ENCODE measurements around the gene KLHL35.

Gene KLHL35

GRCh38 chr11:75462117-75462653 is 29.2 kb upstream of the KLHL35 start:
- Histone ChIP-seq H3K27me3 (ENCODE audit: insufficient read depth, low read length) (no peaks in the 10 kb centered on the region), H3K9me3 (ENCODE audit: low read length) (no peaks in the 10 kb centered on the region), H3K36me3 (ENCODE audit: insufficient read depth, low read length) (no peaks in the 10 kb centered on the region), H2AFZ (ENCODE audit: low read depth, low read length) (no peak overlapping the region), H3K4me1 (ENCODE audit: insufficient read depth, low read length) (no peaks in the 10 kb centered on the region), H3K4me3 (ENCODE audit: low read length) (no peak overlapping the region)

DNA sequence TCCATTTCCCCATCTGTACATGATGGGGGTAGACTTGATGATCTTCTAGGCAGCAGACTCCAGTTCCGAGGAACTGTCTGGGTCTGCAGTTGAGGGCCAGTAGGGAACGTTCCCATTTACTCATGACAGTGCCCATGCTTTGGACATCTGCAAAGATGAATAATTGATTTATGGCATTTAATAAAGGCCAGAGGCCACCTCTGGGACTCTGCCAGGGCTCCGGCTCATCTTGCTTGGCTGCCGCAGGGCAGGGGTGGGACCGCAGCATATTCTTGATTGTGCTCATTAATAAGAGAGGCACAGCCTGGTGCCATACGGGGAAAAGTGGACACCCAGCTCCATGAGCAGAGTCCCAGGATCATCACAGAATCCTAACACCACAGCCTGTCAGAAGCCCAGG is 28.1 kb upstream of the KLHL35 start:
- H3K4me1 ChIP-seq (ENCODE audit: insufficient read depth, low read length) = no peaks in the 10 kb centered on the region
- H2AFZ ChIP-seq (ENCODE audit: low read depth, low read length) = no peak overlapping the region
- H3K27me3 ChIP-seq (ENCODE audit: insufficient read depth, low read length) = no peaks in the 10 kb centered on the region
- H3K4me3 ChIP-seq (ENCODE audit: low read length) = no peak overlapping the region
- no peaks in the 10 kb centered on the region for H3K36me3 ChIP-seq (ENCODE audit: insufficient read depth, low read length)
- H3K9me3 ChIP-seq (ENCODE audit: low read length) = no peaks in the 10 kb centered on the region

DNA sequence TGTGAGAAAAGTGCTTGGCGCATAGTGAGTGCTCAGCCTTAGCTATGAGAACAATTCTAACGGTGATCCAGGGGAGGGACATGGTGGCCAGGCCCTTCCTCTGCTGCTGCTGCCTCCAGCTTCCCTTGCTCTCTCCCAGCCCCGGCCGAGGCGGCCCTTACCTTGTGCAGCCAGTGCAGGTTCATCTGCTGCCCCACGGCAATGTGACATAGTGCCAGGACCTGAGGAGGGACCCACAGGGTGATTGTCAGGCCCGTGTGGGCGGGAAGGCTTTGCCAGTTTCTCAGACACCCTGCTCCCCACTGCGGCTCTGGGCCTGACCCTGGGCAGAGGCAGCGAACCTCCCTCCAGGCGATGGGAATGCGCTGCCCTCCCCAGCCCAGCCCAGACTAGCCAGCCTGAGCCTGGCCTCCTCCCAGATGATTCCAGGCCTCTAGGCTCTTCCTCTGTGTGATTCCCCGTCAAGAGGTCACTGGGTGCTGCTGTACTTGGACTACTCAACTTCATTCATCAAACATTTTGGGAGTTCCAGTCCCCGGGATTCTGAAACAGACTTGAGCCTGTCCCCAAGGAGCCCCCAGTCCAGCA is 23.7 kb upstream of the KLHL35 start:
- Histone ChIP-seq H3K4me1 (ENCODE audit: insufficient read depth, low read length) (peaks cover 2% of the 10 kb centered on the region), H3K4me3 (ENCODE audit: low read length) (no peak overlapping the region), H3K36me3 (ENCODE audit: insufficient read depth, low read length) (no peaks in the 10 kb centered on the region), H3K27me3 (ENCODE audit: insufficient read depth, low read length) (no peaks in the 10 kb centered on the region), H3K9me3 (ENCODE audit: low read length) (no peaks in the 10 kb centered on the region), H2AFZ (ENCODE audit: low read depth, low read length) (no peak overlapping the region)

GRCh38 chr11:75454987-75455386 is 22.0 kb upstream of the KLHL35 start:
- Histone ChIP-seq H3K4me1 (ENCODE audit: insufficient read depth, low read length) (peaks cover 2% of the 10 kb centered on the region), H3K27me3 (ENCODE audit: insufficient read depth, low read length) (peaks cover 5% of the 10 kb centered on the region), H2AFZ (ENCODE audit: low read depth, low read length) (no peak overlapping the region), H3K36me3 (ENCODE audit: insufficient read depth, low read length) (no peaks in the 10 kb centered on the region), H3K4me3 (ENCODE audit: low read length) (no peak overlapping the region), H3K9me3 (ENCODE audit: low read length) (no peaks in the 10 kb centered on the region)

DNA sequence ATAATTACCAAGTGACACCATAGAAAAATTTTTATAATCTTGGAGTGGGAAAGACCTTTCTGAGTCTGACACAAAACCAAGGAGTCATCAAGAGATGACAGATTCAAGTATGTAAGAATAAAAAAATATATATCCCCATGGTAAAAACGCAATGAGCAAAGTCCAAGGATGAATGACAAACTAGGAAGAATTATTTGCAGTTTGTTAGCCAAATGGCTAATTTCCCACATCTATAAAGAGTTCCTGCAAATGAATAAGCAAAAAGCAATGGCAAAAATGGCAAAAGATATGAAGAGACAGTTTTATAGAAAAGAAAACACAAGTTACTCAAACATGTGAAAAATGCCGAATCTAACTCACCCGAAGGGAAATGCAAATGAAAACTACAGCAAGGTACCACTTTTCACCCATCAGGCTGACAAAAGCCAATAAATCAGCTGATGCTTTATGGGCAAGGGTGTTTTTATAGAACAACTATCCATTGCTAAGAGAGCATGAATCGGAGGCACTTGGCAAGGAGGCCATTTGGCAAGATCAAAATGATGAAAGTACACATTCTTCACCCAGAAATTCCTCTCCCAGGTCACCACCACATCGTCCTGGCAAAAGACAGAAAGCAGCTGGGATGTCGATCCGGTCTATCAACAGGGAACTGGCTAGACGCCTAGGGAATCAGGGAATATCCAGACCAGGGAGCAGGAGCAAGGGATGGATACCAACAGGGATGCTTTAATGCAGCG is 21.1 kb upstream of the KLHL35 start:
- Histone ChIP-seq H3K4me1 (ENCODE audit: insufficient read depth, low read length) (peaks cover 2% of the 10 kb centered on the region), H3K36me3 (ENCODE audit: insufficient read depth, low read length) (no peaks in the 10 kb centered on the region), H3K4me3 (ENCODE audit: low read length) (no peak overlapping the region), H3K27me3 (ENCODE audit: insufficient read depth, low read length) (peaks cover 13% of the 10 kb centered on the region), H2AFZ (ENCODE audit: low read depth, low read length) (no peak overlapping the region), H3K9me3 (ENCODE audit: low read length) (no peaks in the 10 kb centered on the region)

DNA sequence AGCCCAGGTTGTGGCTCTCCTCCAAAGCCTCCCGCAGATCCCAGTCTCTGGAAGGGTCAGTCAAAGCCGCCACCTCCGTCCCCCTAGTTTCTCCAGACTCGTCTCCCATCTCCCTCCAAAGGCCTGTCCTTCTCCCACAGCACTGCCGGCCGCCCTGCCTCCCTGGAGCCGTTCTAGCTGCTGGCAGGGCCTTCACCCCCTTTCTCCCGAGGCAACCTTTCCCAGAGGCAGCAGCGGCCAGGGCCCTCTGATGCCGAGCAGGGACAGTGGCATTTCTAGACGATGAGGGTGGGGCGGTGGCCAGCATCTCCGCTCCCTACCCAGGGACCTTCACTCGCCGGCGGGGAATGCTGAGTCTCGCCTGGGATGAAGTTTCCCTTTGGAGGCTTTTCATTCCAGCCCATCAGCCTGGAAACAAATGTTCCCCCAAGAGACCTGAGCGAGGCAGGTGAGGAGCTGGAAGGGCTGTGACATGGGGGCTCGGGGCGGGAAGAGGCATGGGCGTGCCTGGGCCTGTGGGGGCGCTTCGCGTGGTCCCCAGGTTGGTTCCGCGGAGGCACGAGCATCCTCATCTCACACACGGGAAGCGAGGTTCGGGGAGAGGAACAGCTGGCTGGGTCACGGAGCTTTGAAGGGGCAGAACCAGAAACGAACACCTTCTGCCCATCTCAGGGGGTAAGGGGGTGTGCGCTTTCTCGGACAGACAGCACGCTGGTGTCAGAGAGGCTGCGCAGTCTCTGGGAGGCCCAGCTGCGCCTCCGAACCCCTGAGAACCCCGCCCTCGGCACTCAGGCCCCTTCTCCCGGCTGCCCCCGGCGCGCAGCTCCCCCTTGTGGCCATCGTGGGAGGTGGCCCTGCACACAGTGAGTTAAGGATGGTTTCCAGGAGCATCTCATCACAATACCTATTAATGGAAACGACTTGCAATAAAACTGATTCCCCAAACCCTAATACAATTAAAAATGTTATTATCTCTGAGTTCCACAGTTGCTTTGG is 18.1 kb upstream of the KLHL35 start:
- H3K27me3 ChIP-seq (ENCODE audit: insufficient read depth, low read length) = peaks cover 16% of the 10 kb centered on the region
- no peaks in the 10 kb centered on the region for H3K36me3 ChIP-seq (ENCODE audit: insufficient read depth, low read length)
- peaks cover 2% of the 10 kb centered on the region for H3K4me1 ChIP-seq (ENCODE audit: insufficient read depth, low read length)
- no peaks in the 10 kb centered on the region for H3K9me3 ChIP-seq (ENCODE audit: low read length)
- H3K4me3 ChIP-seq (ENCODE audit: low read length) = no peak overlapping the region
- no peak overlapping the region for H2AFZ ChIP-seq (ENCODE audit: low read depth, low read length)

GRCh38 chr11:75450236-75450635 is 17.2 kb upstream of the KLHL35 start:
- Histone ChIP-seq H3K36me3 (ENCODE audit: insufficient read depth, low read length) (no peaks in the 10 kb centered on the region), H3K27me3 (ENCODE audit: insufficient read depth, low read length) (peaks cover 16% of the 10 kb centered on the region), H3K4me3 (ENCODE audit: low read length) (no peak overlapping the region), H3K9me3 (ENCODE audit: low read length) (no peaks in the 10 kb centered on the region), H2AFZ (ENCODE audit: low read depth, low read length) (no peak overlapping the region), H3K4me1 (ENCODE audit: insufficient read depth, low read length) (peaks cover 2% of the 10 kb centered on the region)

DNA sequence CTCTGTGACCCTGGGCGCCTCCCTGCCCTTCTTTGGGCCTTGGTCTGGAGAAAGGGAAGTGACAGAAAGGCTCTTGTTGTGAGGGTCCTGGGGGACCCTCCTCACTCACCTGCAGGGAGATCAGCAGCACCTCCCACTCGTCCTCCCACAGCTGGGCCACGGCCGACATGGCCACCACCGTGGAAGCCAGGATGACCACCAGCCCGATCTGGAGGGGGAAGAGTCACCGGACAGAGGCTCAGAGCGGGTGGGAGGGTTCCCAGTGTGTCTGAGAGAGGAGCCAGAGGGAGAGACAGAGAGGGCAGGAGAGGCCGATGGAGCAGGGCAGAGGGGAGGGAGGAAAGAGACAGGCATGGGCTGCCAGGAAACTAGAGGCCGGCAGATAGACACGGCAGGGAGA is 16.8 kb upstream of the KLHL35 start:
- H3K9me3 ChIP-seq (ENCODE audit: low read length) = no peaks in the 10 kb centered on the region
- no peak overlapping the region for H3K4me3 ChIP-seq (ENCODE audit: low read length)
- no peak overlapping the region for H2AFZ ChIP-seq (ENCODE audit: low read depth, low read length)
- no peaks in the 10 kb centered on the region for H3K36me3 ChIP-seq (ENCODE audit: insufficient read depth, low read length)
- peaks cover 16% of the 10 kb centered on the region for H3K27me3 ChIP-seq (ENCODE audit: insufficient read depth, low read length)
- no peaks in the 10 kb centered on the region for H3K4me1 ChIP-seq (ENCODE audit: insufficient read depth, low read length)

DNA sequence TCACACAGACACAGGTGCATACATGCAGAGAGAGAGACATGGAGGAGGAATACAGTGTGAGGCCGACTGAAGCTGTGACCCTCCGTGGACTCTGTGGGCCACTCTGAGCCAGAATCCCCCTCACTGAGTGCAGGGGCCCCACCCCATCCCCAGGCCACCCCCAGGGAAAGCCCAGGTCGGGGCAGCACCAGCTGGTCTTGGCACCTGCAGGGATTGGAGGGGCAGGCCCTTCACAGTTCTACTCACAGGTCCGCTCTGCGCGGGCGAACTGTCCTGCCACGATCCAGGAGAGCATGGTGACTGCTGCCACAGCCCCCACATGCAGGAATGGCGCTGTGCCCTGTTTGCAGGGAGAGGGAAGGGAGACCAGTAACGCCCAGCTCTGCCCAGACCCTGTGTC is 16.3 kb upstream of the KLHL35 start:
- H3K4me3 ChIP-seq (ENCODE audit: low read length) = no peak overlapping the region
- no peaks in the 10 kb centered on the region for H3K9me3 ChIP-seq (ENCODE audit: low read length)
- no peaks in the 10 kb centered on the region for H3K4me1 ChIP-seq (ENCODE audit: insufficient read depth, low read length)
- no peaks in the 10 kb centered on the region for H3K36me3 ChIP-seq (ENCODE audit: insufficient read depth, low read length)
- peaks cover 16% of the 10 kb centered on the region for H3K27me3 ChIP-seq (ENCODE audit: insufficient read depth, low read length)
- no peak overlapping the region for H2AFZ ChIP-seq (ENCODE audit: low read depth, low read length)

DNA sequence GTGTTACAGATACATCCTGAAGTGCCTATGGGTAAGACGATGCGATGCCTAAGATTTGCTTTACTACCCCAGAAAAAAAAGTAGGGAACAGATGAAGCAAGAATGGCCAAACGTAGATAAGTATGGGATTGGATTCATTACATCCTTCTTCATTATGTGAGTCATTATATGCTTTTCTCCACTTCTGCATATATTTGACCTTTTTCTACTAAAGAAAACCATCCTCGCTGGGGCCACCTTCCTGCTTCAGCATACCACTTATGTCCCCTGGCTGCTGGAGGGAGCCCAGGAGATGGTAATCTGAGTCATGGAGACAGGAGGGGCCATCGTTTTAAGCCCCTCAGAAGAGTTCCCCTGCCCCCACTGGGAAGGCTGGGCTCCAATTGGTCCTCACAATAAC is 14.4 kb upstream of the KLHL35 start:
- H3K27me3 ChIP-seq (ENCODE audit: insufficient read depth, low read length) = peaks cover 17% of the 10 kb centered on the region
- no peaks in the 10 kb centered on the region for H3K36me3 ChIP-seq (ENCODE audit: insufficient read depth, low read length)
- no peaks in the 10 kb centered on the region for H3K4me1 ChIP-seq (ENCODE audit: insufficient read depth, low read length)
- H3K4me3 ChIP-seq (ENCODE audit: low read length) = no peak overlapping the region
- no peaks in the 10 kb centered on the region for H3K9me3 ChIP-seq (ENCODE audit: low read length)
- no peak overlapping the region for H2AFZ ChIP-seq (ENCODE audit: low read depth, low read length)

DNA sequence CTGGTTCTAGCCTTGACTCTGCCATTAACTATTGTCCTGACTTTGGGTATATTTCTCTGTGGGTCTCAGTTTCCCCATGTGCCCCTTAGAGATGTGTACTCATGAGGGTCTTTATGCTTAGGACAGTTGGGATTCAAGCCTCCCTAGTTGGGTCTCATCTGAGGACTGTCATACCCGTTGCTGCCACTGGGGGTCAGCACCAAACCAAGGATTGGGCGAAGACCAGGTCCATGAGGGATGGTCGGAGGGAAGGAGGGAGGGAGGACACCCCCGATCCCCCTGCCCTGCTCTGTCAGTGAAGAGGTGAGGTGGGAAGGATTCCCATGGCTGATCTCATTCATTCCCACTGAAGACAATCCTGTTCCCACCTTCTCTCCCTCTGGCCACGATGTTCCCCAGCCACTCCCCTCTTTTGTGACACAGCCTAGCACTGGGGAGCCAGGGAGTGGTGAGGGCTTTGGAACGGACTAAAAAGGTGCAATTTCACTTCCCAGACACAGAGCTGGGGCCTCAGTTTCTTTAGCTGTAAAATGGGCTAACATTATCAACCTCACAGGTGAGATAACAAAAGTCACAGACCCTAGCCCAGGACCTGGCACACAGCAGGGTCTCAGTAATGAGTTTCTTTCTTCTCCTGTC is 12.4 kb upstream of the KLHL35 start:
- no peaks in the 10 kb centered on the region for H3K36me3 ChIP-seq (ENCODE audit: insufficient read depth, low read length)
- peaks cover 23% of the 10 kb centered on the region for H3K27me3 ChIP-seq (ENCODE audit: insufficient read depth, low read length)
- H3K4me1 ChIP-seq (ENCODE audit: insufficient read depth, low read length) = no peaks in the 10 kb centered on the region
- H3K4me3 ChIP-seq (ENCODE audit: low read length) = no peak overlapping the region
- H3K9me3 ChIP-seq (ENCODE audit: low read length) = no peaks in the 10 kb centered on the region
- H2AFZ ChIP-seq (ENCODE audit: low read depth, low read length) = no peak overlapping the region

- H2AFZ ChIP-seq (ENCODE audit: low read depth, low read length) = no peak overlapping the region
- no peaks in the 10 kb centered on the region for H3K9me3 ChIP-seq (ENCODE audit: low read length)
- no peaks in the 10 kb centered on the region for H3K36me3 ChIP-seq (ENCODE audit: insufficient read depth, low read length)
- no peak overlapping the region for H3K4me3 ChIP-seq (ENCODE audit: low read length)
- no peaks in the 10 kb centered on the region for H3K4me1 ChIP-seq (ENCODE audit: insufficient read depth, low read length)
- H3K27me3 ChIP-seq (ENCODE audit: insufficient read depth, low read length) = peaks cover 9% of the 10 kb centered on the region
Observed at GRCh38 chr11:75443043-75443442, 10.0 kb upstream of the KLHL35 start.

Measured in neuron (in vitro differentiated cells).